Inflammatory macrophage treated with lipopolysaccharide for 1 hour (primary cell): Measurements from ENCODE around the gene RNF149.
"Not testable (repeated sequence)": the region's sequence is repeated elsewhere in the genome, so short reads cannot be mapped to it uniquely, and the experiment has no call there.

Experiments used
- DNase-seq, 2 donors: peaks; one replicate each; pipeline ENCODE4 v3.0.0-alpha.2; 2020 to 2022

RNF149 gene

GRCh38 chr2:101330253-101330933, 21.9 kb upstream of the RNF149 start:
- peak; percentile 65 to 67 for DNase-seq

- no peak for DNase-seq
Measured at GRCh38 chr2:101329026-101329425, 20.5 kb upstream of the RNF149 start.

- DNase-seq = peak; percentile 95 to 97
Measured at GRCh38 chr2:101328474-101329007, 20.0 kb upstream of the RNF149 start.

GRCh38 chr2:101327863-101328394, 19.4 kb upstream of the RNF149 start:
- no peak for DNase-seq

- DNase-seq = no peak
Measured at GRCh38 chr2:101325425-101325824, 16.9 kb upstream of the RNF149 start.

- not testable (repeated sequence) for DNase-seq
Measured at GRCh38 chr2:101316568-101316967, 8.1 kb upstream of the RNF149 start.

- no peak for DNase-seq
Measured at GRCh38 chr2:101311696-101312017, 3.2 kb upstream of the RNF149 start.

- no peak for DNase-seq
Measured at GRCh38 chr2:101310834-101311695, 2.6 kb upstream of the RNF149 start.

GRCh38 chr2:101310090-101310833, 1.8 kb upstream of the RNF149 start:
- DNase-seq = no peak

GRCh38 chr2:101307950-101308431, 510 bp downstream of the RNF149 start:
- DNase-seq = no peak

GRCh38 chr2:101307503-101307902, 998 bp downstream of the RNF149 start:
- peak in 1 of 2 donors; percentile 31 for DNase-seq

GRCh38 chr2:101306410-101306809, 2.1 kb downstream of the RNF149 start:
- peak in 1 of 2 donors; percentile 40 for DNase-seq

GRCh38 chr2:101305492-101306078, 2.9 kb downstream of the RNF149 start:
- peak; percentile 53 to 71 for DNase-seq

- DNase-seq = no peak
Measured at GRCh38 chr2:101305035-101305434, 3.5 kb downstream of the RNF149 start.

- DNase-seq = no peak
Measured at GRCh38 chr2:101303688-101304087, 4.8 kb downstream of the RNF149 start.

- DNase-seq = no peak
Measured at GRCh38 chr2:101302016-101302415, 6.5 kb downstream of the RNF149 start.

GRCh38 chr2:101300836-101301235, 7.7 kb downstream of the RNF149 start:
- DNase-seq = peak; percentile 22 to 49

GRCh38 chr2:101300164-101300563, 8.3 kb downstream of the RNF149 start:
- no peak for DNase-seq

- no peak for DNase-seq
Measured at GRCh38 chr2:101299604-101300003, 8.9 kb downstream of the RNF149 start.

GRCh38 chr2:101297383-101297782, 11.1 kb downstream of the RNF149 start:
- no peak for DNase-seq

GRCh38 chr2:101296371-101296770, 12.1 kb downstream of the RNF149 start:
- DNase-seq = no peak

GRCh38 chr2:101295895-101296294, 12.6 kb downstream of the RNF149 start:
- DNase-seq = no peak
